Natural killer cell treated with Interleukin-12 subunit alpha and Interleukin-12 subunit beta and Interleukin-15 and Interleukin-18, amount 100 ng/mL, for 72 hours (primary cell): ENCODE data around the gene ATP6V1C2. TPM values are rescaled to one million over a fixed set of nuclear protein-coding genes. Genes with fewer than 3 reads are reported as not detected.

Experiments
- ATAC-seq, 2 donors: fragments of 150-1000 bp; cut with Tn5 transposase in 1 of 2; sonication (Bioruptor Pico), chemical (Tn5 transposase) in 1 of 2; 2 replicates each; pipeline ENCODE4 v1.10.0; 2021
- DNase-seq: peaks from one replicate; pipeline ENCODE4 v3.0.0; 2022; ENCODE audit warnings: low spot score
- H3K27ac Mint-ChIP-seq, 2 donors: 1 replicate in 1 of 2; 2 replicates in 1 of 2; pipeline ENCODE4 v1.8.0; 2022; ENCODE audit warnings: mixed read lengths in 2 of 2, mild to moderate bottlenecking in 1 of 2, moderate library complexity in 1 of 2
- H3K27me3 Mint-ChIP-seq, 2 donors: 1 replicate in 1 of 2; 2 replicates in 1 of 2; pipeline ENCODE4 v1.8.0; 2022; ENCODE audit warnings: mixed read lengths in 2 of 2
- H3K36me3 Mint-ChIP-seq: one replicate; pipeline ENCODE4 v1.8.0; 2022; ENCODE audit warnings: mixed read lengths
- H3K4me1 Mint-ChIP-seq, 2 donors: 1 replicate in 1 of 2; 2 replicates in 1 of 2; pipeline ENCODE4 v1.8.0; 2022; ENCODE audit warnings: low read depth in 2 of 2, mixed read lengths in 2 of 2, mild to moderate bottlenecking in 1 of 2
- H3K4me3 Mint-ChIP-seq: one replicate; pipeline ENCODE4 v1.8.0; 2022; ENCODE audit warnings: mixed read lengths
- H3K9me3 Mint-ChIP-seq: 2 replicates; pipeline ENCODE4 v1.8.0; 2022; ENCODE audit warnings: mixed read lengths
- total RNA-seq, 2 donors: library from RNA; stranded (reverse); gene quantifications; one replicate each; pipeline ENCODE4 v1.2.3, GENCODE V29; 2022

ATP6V1C2 gene
- total RNA-seq, 2 donors from 2014 or later, result not detected

DNA sequence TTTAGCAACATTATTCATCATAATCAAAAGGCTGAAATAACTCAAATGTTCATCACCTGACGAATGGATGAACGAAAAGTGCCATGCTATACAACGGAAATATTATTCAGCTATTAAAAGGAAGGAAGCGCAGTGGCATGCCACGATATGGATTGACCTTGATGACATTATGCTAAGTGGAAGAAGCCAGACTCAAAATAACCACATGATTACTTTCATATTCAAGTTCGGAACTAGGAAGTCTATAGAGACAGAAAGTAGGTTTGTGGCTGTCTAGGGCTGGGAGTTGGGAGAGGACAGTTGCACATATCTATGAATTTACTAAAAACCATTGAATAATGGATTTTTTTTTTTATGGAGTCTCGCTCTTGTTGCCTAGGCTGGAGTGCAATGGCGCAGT, 104.6 kb downstream of the ATP6V1C2 start:
- no peak overlapping the region for H3K27ac Mint-ChIP-seq
- H3K36me3 Mint-ChIP-seq, result no peaks in the 10 kb centered on the region

DNA sequence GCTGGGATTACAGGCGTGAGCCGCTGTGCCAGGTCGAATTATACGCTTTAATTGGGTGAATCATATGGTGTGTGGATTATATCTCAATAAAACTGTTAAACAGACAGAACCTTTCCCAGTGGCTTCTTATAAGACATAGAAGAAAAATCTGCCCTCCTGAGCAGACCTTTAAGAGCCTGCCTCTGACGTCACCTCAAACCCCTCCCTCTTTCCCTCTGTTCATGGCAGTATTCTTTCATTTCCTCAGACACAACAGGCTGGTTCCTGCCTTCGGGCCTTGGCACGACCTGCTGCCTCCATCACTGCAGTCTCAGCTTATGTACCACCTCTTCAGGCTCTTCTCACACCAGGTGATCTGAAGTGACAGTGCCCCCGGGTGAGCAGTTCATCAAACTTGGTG, 105.2 kb downstream of the ATP6V1C2 start:
- Mint-ChIP-seq H3K36me3 (no peaks in the 10 kb centered on the region), H3K9me3 (no peaks in the 10 kb centered on the region), H3K27ac (no peak overlapping the region), H3K27me3 (peaks cover 20 to 24% of the 10 kb centered on the region in 2 donors), H3K4me3 (no peak overlapping the region), H3K4me1 (peaks cover 0 to 3% of the 10 kb centered on the region in 2 donors)
- DNase-seq (no peak), ATAC-seq (no peak)

More for the DNA sequence above, 104.6 kb downstream of the ATP6V1C2 start:
- ATAC-seq (no peak), DNase-seq (no peak)
- H3K27me3 Mint-ChIP-seq, result peaks cover 24 to 26% of the 10 kb centered on the region in 2 donors
- H3K4me1 Mint-ChIP-seq, result peaks cover 0 to 3% of the 10 kb centered on the region in 2 donors
- no peaks in the 10 kb centered on the region for H3K9me3 Mint-ChIP-seq
- H3K4me3 Mint-ChIP-seq, result no peak overlapping the region

DNA sequence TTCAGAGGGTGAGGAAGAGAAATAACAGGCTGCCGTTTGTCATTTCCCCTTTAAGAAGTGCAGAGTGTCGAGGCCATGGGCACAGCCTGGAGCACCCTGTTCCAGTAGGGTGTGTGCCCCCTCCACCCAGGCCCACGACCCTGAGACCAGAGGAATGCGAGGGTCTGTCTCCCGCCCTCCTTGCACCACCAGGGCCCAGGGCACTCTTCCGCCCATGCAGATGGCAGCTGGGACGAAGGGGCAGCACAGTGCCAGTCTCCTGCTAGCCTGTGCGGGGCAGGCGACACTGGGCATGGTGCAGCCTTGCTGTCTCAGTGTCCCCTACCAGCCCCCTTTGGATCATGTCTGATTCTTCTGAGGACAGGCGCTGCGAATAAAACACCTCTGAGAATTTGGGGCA, 106.9 kb downstream of the ATP6V1C2 start:
- Mint-ChIP-seq H3K36me3 (no peaks in the 10 kb centered on the region), H3K4me1 (peaks cover 3 to 4% of the 10 kb centered on the region in 2 donors), H3K27me3 (peaks cover 19 to 31% of the 10 kb centered on the region in 2 donors), H3K9me3 (no peaks in the 10 kb centered on the region), H3K4me3 (no peak overlapping the region), H3K27ac (no peak overlapping the region)
- ATAC-seq (no peak), DNase-seq (no peak)

DNA sequence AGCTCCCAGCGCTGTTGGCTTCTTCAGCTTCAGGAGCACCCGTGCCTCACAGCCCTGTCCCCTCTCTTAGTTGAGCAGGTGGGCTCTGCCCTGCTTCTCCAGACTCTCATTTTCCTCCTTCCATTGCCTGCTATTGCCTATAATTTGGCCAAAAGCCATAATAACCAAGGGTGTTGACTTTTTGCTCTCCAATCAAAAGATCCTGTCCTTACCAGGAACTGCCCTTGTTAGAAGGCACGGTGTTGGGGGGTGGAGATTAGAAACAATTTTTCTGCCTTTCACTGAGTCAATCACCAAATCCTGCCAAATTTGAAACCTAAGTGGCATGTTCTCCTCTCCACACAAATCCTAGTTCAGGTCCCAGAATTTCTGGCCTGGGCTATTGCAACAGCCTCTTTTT, 107.9 kb downstream of the ATP6V1C2 start:
- Mint-ChIP-seq H3K4me3 (no peak overlapping the region), H3K4me1 (peaks cover 3 to 4% of the 10 kb centered on the region in 2 donors), H3K27me3 (peaks cover 14 to 31% of the 10 kb centered on the region in 2 donors), H3K27ac (no peak overlapping the region), H3K9me3 (no peaks in the 10 kb centered on the region), H3K36me3 (no peaks in the 10 kb centered on the region)
- DNase-seq (no peak), ATAC-seq (no peak)

DNA sequence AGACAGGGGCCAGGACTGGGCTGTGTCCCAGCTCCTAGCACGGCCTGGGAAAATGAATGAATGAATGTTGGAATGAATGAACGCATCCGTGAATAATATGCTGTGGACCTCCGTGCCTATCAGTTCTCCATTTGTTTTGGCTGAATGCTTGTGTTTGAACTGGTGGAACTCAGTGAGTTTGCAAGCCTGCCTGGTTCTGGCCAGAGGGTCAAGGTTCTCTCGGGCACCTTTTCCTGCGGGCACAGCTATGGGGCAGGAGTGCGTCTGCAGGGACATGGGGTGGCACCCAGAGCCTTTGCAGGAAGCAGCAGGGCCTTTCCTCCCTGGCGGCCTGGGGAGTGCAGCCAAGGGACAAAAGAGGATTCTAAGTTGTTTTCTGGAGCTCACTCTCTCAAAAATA, 108.8 kb downstream of the ATP6V1C2 start:
- ATAC-seq, result no peak
- H3K4me1 Mint-ChIP-seq, result peaks cover 3 to 4% of the 10 kb centered on the region in 2 donors
- peak; percentile 32 for DNase-seq
- H3K36me3 Mint-ChIP-seq, result no peaks in the 10 kb centered on the region
- H3K27ac Mint-ChIP-seq, result no peak overlapping the region
- H3K27me3 Mint-ChIP-seq, result peaks cover 11 to 29% of the 10 kb centered on the region in 2 donors
- H3K4me3 Mint-ChIP-seq, result no peak overlapping the region
- no peaks in the 10 kb centered on the region for H3K9me3 Mint-ChIP-seq

DNA sequence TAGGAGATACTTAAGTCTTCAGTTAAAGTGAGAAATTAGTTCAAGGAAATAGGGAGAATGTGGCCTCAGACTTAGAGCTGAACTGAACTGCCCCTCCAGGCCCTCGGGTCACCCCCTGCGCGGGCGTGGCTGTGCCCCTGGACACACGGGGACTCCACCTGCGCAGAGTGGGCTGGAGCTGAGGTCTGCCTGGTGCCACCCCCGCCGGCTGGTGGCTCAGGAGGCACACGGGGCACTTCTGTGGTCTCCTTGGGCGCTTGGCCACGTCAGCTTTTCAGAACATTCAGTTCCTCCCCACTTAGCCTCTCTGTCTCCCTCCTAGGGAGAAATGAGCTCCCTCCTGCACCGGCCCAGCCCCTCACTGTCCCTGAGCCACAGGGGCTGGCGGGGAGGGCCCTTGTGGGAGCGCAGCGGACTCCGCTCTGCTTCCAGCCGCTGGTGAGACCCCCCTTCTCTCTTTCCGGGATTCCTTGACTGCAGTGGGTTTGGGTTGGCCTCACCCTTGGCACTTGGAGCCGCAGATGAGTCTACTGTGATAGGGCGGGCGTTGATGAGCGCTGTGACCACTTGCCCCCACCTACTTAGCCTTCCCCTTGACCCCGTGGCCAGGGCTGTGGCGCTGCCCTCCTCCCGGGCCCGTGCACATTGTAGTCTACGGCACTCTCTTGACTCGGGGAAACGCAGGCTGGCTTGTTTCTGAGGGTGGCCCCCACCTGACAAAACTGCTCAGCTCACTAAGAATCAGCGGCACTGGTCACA, 109.4 kb downstream of the ATP6V1C2 start:
- Mint-ChIP-seq H3K4me3 (no peak overlapping the region), H3K9me3 (no peaks in the 10 kb centered on the region), H3K27ac (no peak overlapping the region), H3K4me1 (peaks cover 2 to 4% of the 10 kb centered on the region in 2 donors), H3K36me3 (no peaks in the 10 kb centered on the region), H3K27me3 (peaks cover 5 to 25% of the 10 kb centered on the region in 2 donors)
- DNase-seq, result peak; percentile 56
- ATAC-seq, result no peak

DNA sequence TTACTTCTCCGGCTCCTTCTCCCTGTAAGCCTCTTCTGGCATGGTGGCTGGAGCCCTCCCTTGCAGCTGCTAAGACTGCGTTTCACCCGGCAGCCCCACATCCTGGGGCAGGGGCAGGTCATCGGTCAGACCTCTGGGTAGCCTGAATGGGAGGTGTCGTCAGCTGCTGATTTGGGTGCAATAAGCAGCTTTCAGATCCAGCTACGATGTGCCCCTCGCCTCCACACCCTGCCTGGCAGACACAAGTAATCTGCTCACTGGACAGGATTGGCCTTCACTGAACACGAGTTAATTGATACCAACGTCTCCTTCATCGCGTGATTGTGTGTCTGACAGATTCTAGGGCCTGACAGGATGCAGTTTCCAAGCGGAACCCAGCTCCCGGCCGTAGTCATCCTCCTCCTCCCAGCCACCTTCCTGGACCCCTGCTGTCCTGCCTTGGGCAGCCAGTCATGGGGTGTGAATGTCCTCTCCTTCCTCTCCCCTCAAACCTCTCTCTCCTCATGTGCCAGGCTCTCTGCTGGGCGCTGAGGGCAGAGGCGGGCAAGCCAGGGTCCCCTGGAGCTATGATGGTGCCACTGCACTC, 110.1 kb downstream of the ATP6V1C2 start:
- no peak overlapping the region for H3K4me3 Mint-ChIP-seq
- peaks cover 0 to 23% of the 10 kb centered on the region in 2 donors for H3K27me3 Mint-ChIP-seq
- H3K9me3 Mint-ChIP-seq, result no peaks in the 10 kb centered on the region
- H3K27ac Mint-ChIP-seq, result no peak overlapping the region
- peaks cover 0 to 4% of the 10 kb centered on the region in 2 donors for H3K4me1 Mint-ChIP-seq
- ATAC-seq (no peak), DNase-seq (peak; percentile 28)
- no peaks in the 10 kb centered on the region for H3K36me3 Mint-ChIP-seq

DNA sequence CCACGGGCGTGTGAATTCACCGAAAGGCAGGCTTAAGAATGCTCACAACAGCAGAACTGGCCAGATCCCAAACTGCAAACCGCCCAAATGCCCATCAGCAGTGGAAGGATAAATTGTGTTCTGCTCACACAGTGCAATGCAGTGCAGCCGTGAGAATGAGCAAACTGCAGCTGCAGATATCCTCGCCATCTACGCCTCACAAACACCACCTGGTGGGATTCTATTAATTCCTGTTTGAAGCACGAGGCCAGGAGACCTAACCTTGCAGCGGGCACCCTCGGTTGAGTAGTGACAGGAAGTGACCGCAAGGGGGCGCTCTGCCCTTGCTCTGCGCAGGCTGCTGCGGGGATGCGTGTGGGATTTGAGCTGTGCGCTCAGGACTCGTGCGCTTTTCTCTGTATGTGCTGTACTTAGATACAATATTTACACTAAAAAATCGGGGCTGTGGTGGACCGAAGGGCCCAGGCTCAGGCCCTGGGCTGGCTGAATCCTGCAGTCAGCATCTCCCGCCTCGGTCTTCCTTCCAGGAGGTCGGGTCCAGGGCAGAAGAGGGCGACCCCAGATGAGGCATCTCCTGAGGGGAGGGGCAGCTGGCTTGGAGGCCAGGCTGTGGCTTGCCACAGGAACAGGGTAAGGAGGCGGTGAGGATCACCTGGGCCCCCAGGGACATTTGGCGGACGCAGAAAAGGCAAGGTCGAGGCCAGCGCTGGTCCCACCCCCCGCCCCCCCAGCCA, 110.9 kb downstream of the ATP6V1C2 start:
- peak; percentile 80 for DNase-seq
- ATAC-seq, result peak; percentile 85
- H3K36me3 Mint-ChIP-seq, result no peaks in the 10 kb centered on the region
- H3K4me3 Mint-ChIP-seq, result no peak overlapping the region
- H3K27me3 Mint-ChIP-seq, result peaks cover 0 to 26% of the 10 kb centered on the region in 2 donors
- no peak overlapping the region for H3K27ac Mint-ChIP-seq
- peaks cover 0 to 4% of the 10 kb centered on the region in 2 donors for H3K4me1 Mint-ChIP-seq
- no peaks in the 10 kb centered on the region for H3K9me3 Mint-ChIP-seq

DNA sequence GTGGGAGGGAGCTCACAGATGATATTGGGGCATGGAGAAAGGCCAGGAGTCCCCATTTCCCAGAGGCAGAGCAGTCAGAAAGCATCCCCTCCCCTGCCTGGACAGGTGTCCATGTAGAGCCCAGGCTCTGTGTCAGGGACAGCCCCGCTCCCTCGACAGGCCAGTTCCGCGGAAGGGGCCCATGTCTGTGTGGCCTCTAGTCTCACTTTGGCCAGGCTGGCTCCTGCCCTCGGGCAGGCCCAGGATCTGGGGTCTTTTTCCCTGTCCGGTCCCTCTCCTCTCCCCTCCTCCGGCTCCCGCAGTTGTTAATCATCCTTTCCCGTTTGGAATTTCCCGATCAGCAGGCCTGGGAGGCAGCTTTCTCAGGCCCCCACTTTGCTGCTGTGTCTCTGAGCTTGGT, 111.6 kb downstream of the ATP6V1C2 start:
- Mint-ChIP-seq H3K4me1 (peaks cover 0 to 4% of the 10 kb centered on the region in 2 donors), H3K27ac (no peak overlapping the region), H3K4me3 (no peak overlapping the region), H3K36me3 (no peaks in the 10 kb centered on the region), H3K9me3 (no peaks in the 10 kb centered on the region), H3K27me3 (peaks cover 0 to 30% of the 10 kb centered on the region in 2 donors)
- DNase-seq (no peak), ATAC-seq (no peak)

DNA sequence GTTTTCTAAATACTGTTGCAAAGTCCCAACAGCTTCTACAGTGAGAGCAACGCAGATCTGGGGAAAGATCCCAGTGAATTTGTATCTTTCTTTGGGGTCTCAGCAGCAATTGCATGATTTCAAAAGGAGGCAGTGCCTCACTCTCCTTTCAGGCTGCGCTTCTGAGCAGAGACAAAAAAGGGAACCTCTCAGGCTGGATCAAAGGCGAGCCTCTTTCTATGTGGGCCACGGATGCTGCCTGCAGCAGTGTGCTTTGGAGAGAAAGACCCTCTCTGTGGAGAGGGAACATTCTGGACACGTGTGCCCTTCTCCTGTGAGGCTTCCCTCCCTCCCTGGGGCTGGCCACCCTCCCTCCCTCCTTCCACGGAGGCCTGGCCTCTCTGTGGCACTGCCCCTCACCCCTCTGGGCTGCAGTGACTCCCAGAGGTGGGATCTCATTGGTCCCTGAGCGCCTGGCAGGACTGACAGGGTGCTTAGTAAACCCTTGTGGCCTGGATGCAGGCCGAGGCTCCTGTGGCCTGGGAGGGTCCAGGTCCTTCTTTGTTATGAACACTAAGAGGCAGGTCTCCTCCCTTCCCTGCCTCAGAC, 112.7 kb downstream of the ATP6V1C2 start:
- no peak overlapping the region for H3K4me3 Mint-ChIP-seq
- H3K27ac Mint-ChIP-seq, result no peak overlapping the region
- H3K9me3 Mint-ChIP-seq, result no peaks in the 10 kb centered on the region
- DNase-seq, result no peak
- peaks cover 0 to 4% of the 10 kb centered on the region in 2 donors for H3K4me1 Mint-ChIP-seq
- H3K36me3 Mint-ChIP-seq, result no peaks in the 10 kb centered on the region
- no peak for ATAC-seq
- peaks cover 0 to 30% of the 10 kb centered on the region in 2 donors for H3K27me3 Mint-ChIP-seq

Other genes starting within 250 kb of the ATP6V1C2 start
- 10 to 100 TPM; 35.7 to 49.6 TPM for gene NOL10, start 31.7 kb upstream of the ATP6V1C2 start, total RNA-seq
- gene PDIA6, start 91.2 kb downstream of the ATP6V1C2 start, total RNA-seq, result 100 to 1,000 TPM; 214 to 236 TPM
- not detected for gene KCNF1, start 190.3 kb downstream of the ATP6V1C2 start, total RNA-seq